ENCODE results near the gene OSTN.

DNA sequence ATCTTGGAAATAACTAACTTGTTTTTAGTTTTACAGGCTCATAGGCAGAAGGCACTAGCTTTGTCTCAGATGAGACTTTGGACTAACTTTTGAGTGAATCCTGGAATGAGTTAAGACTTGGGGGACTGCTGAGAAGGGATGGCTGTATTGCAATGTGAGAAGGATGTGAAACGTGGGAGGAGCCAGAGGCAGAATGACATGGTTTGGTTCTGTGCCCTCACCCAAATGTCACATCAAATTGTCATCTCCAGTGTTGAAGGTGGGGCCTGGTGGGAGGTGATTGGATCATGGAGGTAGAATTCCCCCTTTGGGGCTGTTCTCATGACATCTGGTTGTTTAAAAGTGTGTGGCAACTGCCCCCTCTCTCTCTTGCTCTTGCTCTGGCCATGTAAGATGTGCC, 101.4 kb downstream of the OSTN start:
- TF ChIP-seq, protein P1, sequence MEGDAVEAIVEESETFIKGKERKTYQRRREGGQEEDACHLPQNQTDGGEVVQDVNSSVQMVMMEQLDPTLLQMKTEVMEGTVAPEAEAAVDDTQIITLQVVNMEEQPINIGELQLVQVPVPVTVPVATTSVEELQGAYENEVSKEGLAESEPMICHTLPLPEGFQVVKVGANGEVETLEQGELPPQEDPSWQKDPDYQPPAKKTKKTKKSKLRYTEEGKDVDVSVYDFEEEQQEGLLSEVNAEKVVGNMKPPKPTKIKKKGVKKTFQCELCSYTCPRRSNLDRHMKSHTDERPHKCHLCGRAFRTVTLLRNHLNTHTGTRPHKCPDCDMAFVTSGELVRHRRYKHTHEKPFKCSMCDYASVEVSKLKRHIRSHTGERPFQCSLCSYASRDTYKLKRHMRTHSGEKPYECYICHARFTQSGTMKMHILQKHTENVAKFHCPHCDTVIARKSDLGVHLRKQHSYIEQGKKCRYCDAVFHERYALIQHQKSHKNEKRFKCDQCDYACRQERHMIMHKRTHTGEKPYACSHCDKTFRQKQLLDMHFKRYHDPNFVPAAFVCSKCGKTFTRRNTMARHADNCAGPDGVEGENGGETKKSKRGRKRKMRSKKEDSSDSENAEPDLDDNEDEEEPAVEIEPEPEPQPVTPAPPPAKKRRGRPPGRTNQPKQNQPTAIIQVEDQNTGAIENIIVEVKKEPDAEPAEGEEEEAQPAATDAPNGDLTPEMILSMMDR (IDR thresholded peaks at IDR 0.05) = no peak
- TF ChIP-seq EZH2 (IDR thresholded peaks at IDR 0.05; ENCODE audit: borderline replicate concordance, insufficient read depth, low read depth, low read length, poor library complexity, severe bottlenecking) = no peak

Measured in B cell (primary cell).